Adrenal gland (tissue), 12 donors: ENCODE data around the gene GUK1. TPM values are rescaled to one million over a fixed set of nuclear protein-coding genes. Genes with fewer than 3 reads are reported as not detected.

Source experiments
- DNase-seq, 7 donors: peaks; one replicate each; pipeline ENCODE4 v3.0.0-alpha.2; 2019 to 2020
- H3K27ac ChIP-seq, 5 donors: fragments of 200-600 bp; sonication (generic) in 4 of 5; 1 replicate in 3 of 5; 2 replicates in 2 of 5; pipeline versions ENCODE4 v1.5.1 to v1.8.0; 2016 to 2020; ENCODE audit warnings: mild to moderate bottlenecking in 1 of 5
- H3K27me3 ChIP-seq: fragments of 200-600 bp; 2 replicates; pipeline ENCODE4 v1.8.0; 2021
- H3K36me3 ChIP-seq, 2 donors: fragments of 200-600 bp; replicated peaks in 1 of 2; 1 replicate in 1 of 2; 2 replicates in 1 of 2; pipeline versions ENCODE4 v1.5.1 to v1.8.0; 2018 to 2022
- H3K4me1 ChIP-seq, 2 donors: fragments of 200-600 bp; replicated peaks in 1 of 2; 1 replicate in 1 of 2; 2 replicates in 1 of 2; pipeline versions ENCODE4 v1.5.1 to v1.8.0; 2018 to 2021
- H3K4me3 ChIP-seq, 4 donors: fragments of 200-600 bp; sonication (generic) in 3 of 4; one replicate each; pipeline ENCODE4 v1.5.1; 2016 to 2018
- H3K9me3 ChIP-seq, 3 donors: fragments of 200-600 bp; sonication (generic) in 1 of 3; replicated peaks in 1 of 3; 1 replicate in 2 of 3; 2 replicates in 1 of 3; pipeline versions ENCODE4 v1.5.1 to v1.8.0; 2016 to 2021
- CTCF ChIP-seq, 6 experiments: fragments of 450-650 bp in 4 of 6; fragments of 200-600 bp in 2 of 6; sonication (generic) in 1 of 6; IDR thresholded peaks; 1 replicate in 5 of 6; 2 replicates in 1 of 6; pipeline versions ENCODE4 v1.5.1 to v1.8.0; 2016 to 2021; ENCODE audit warnings: antibody characterized with exemption in 6 of 6, mild to moderate bottlenecking in 2 of 6, moderate library complexity in 1 of 6
- POLR2A ChIP-seq, 2 donors: fragments of 450-650 bp; IDR thresholded peaks; one replicate each; pipeline ENCODE4 v1.6.1; 2017; ENCODE audit warnings: antibody characterized with exemption in 2 of 2, mild to moderate bottlenecking in 2 of 2, moderate library complexity in 1 of 2
- WGBS, 4 donors: extraction: QIAGEN DNeasy Blood & Tissue Kit in 2 of 4; methylation state at CpG; one replicate each; pipeline versions ENCODE4 v1.1.5 to v1.1.7; 2013 to 2017; 5-methylcytosine and 5-hydroxymethylcytosine counted together
- intact Hi-C, 2 donors: fragments of 100-400 bp; cut with DNase I; formaldehyde crosslinking; loops; one replicate each; pipeline versions ENCODE4 v1.14.1 to v1.15.0; 2022 to 2023
- polyA plus RNA-seq, 3 donors: library from polyadenylated mRNA; stranded (reverse); fragments of 200-250 nt in 2 of 3; fragments of 350-450 nt in 1 of 3; fragmentation: Illumina TruSeq in 1 of 3; extraction: RNeasy Lipid Tissue Mini Kit (QIAGEN cat#74804) in 1 of 3; gene quantifications; one replicate each; pipeline ENCODE4 v1.2.3, GENCODE V29; 2013 to 2014
- total RNA-seq, 9 donors: library from RNA; depleted of rRNA in 4 of 9; stranded (reverse); fragments of >200 nt in 4 of 9; fragments of 120-200 nt in 1 of 9; fragmentation: NEBNext Ultra II Directional in 1 of 9; extraction: Animal tissue kit (Norgen Biotek cat#: 25700) in 1 of 9; gene quantifications; one replicate each; pipeline versions ENCODE4 v1.1.0 to v1.2.4, GENCODE V29; 2013 to 2023
- donor health status: healthy with polysubstance abuse.
- donor health status: Bipolar disorder and iron deficiency.
- donor health status: DM: yes; HTN: yes; CAD: no.
- donor health status: DM: no; HTN: no; CAD: no.
- donor health status: DM: no; HTN: no; CAD: no.
- donor health status: DM: yes; HTN: yes; CAD: no.

GUK1 gene
- total and polyA plus RNA-seq, 12 donors = 42.3 to 427 (median 236) TPM

DNA sequence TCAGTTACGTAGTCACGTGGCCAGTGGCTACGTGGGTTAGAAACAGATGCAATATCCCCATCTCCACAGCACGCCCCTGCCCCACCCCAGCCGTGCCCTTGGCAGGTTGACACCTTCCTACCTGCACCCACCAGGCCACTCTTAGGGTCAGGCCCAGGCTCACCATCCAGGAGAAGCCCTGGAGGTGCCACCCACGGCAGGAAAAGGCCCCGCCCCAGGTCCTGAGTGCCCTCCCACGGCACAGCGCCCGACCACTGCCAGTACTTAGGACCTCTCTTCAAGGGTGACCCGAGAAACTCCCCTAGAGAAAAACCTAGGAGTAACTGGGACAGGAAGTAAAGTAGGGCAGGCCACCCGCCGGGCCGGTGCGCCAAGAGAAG is 38.5 kb upstream of the GUK1 start:
- H3K27ac ChIP-seq = peak overlapping the region in 2 of 5 donors; percentile 93 to 95
- H3K4me3 ChIP-seq = peak overlapping the region in 2 of 4 donors; percentile 80 to 86
- H3K36me3 ChIP-seq = peaks cover 0 to 56% of the 10 kb centered on the region in 2 donors
- H3K9me3 ChIP-seq = no peaks in the 10 kb centered on the region
- peaks cover 12 to 22% of the 10 kb centered on the region in 2 donors for H3K4me1 ChIP-seq
- H3K27me3 ChIP-seq = no peaks in the 10 kb centered on the region
- peak in 1 of 7 donors; percentile 37 for DNase-seq
- TF ChIP-seq CTCF (IDR thresholded peaks at IDR 0.05) = no peak
- no peak for TF ChIP-seq POLR2A (IDR thresholded peaks at IDR 0.05)
- 35 to 51% (median 41%) methylated on average over 7 to 15 of the region's 15 CpGs for WGBS, 4 donors
- intact Hi-C loops = no loop called here

DNA sequence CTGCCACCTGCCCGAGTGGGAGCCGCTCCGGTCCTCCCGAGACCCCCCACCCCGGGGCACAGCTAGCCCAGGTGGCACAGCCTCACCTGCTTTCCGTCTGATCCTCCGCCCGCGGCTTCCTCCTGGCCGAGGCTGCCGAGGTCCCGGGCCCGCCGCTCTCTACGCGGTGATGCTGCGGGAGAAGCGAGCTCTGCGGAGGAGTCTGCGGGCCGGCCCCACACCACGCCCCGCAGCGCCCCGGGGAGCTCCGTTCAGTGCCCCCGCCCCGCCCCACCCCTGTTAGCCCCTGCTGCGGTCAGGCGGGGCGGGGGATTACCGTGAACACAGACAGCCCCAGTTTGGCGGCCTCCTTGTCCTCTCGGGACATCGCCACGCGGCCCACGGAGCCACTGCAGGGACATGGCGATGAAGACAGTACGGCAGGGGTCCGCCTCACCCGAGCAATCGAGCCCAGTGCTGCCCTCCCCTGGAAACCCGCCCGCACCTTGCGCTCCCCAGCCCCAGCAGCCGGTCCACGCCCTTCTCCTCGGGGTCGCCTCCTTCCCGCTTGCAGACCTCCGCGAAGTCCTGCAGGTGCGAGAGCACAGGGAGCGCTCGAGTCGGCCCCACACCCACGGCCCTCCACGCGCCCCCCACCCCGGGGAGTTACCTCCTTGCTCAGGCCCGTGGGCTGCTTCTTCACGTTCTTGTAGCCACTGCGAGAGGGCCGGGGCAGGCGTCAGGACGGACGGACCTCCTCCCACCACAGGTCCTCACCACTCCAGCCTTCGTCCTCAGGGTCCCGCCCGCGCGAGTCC is 37.9 kb upstream of the GUK1 start:
- no peak for TF ChIP-seq POLR2A (IDR thresholded peaks at IDR 0.05)
- TF ChIP-seq CTCF (IDR thresholded peaks at IDR 0.05) = peak in 2 of 6 experiments; percentile 2 to 4
- DNase-seq = peak in 4 of 7 donors; percentile 33 to 59 (median 51)
- whole genome bisulfite sequencing, 4 donors = 1 to 10% (median 4%) methylated on average over 15 to 73 of the region's 73 CpGs

GRCh38 chr1:228102791-228103620 is 37.1 kb upstream of the GUK1 start, which contains the start of gene C1orf35:
Gene C1orf35, minus strand, starts transcription at chr1:228103325. Its CDS starts 98 bp downstream, at chr1:228103227.
- H3K27ac ChIP-seq = peak within 1 kb of the TSS; percentile 36 to 96 (median 93)
- H3K9me3 ChIP-seq = no peaks in the 10 kb centered on the region
- no peaks in the 10 kb centered on the region for H3K27me3 ChIP-seq
- TF ChIP-seq POLR2A (IDR thresholded peaks at IDR 0.05) = peak; percentile 17 to 63
- TF ChIP-seq CTCF (IDR thresholded peaks at IDR 0.05) = no peak
- peak; percentile 94 to 96 (median 95) for DNase-seq
- WGBS, 4 donors = 0 to 2% (median 0%) methylated on average over 9 to 104 of the region's 104 CpGs
- peaks cover 13 to 24% of the 10 kb centered on the region in 2 donors for H3K4me1 ChIP-seq
- H3K4me3 ChIP-seq = peak within 1 kb of the TSS; percentile 42 to 86 (median 76)
- intact Hi-C loops = no loop called here
- peaks cover 0 to 57% of the 10 kb centered on the region in 2 donors for H3K36me3 ChIP-seq

More for the DNA sequence above, 37.9 kb upstream of the GUK1 start:
- Histone ChIP-seq H3K27me3 (no peaks in the 10 kb centered on the region), H3K4me1 (peaks cover 12 to 18% of the 10 kb centered on the region in 2 donors), H3K36me3 (peaks cover 0 to 59% of the 10 kb centered on the region in 2 donors), H3K4me3 (peak overlapping the region in 2 of 4 donors; percentile 80 to 86), H3K9me3 (no peaks in the 10 kb centered on the region), H3K27ac (peak overlapping the region in 4 of 5 donors; percentile 88 to 96 (median 94))
- intact Hi-C loops = no loop called here
